ENCODE results near the gene TBX3.

GRCh38 chr12:114656906-114657596 is 26.9 kb downstream of the TBX3 start:
- TF ChIP-seq CTCF (IDR thresholded peaks at IDR 0.05) (no peak), POLR2A (IDR thresholded peaks at IDR 0.05) (no peak)

Measured in lower leg skin (tissue), 3 donors.